K562 (cell line): ENCODE results near the gene VASH2. TPM values are rescaled to one million over a fixed set of nuclear protein-coding genes. Genes with fewer than 3 reads are reported as not detected.

Experiments
- ATAC-seq: fragments of 200-7000 bp; cut with Tn5 transposase; 3 replicates; pipeline ENCODE4 v1.9.1; 2020; ENCODE audit warnings: moderate library complexity
- BruUV-seq: library from RNA; stranded (reverse); fragments of 400-500 nt; replicated peaks from 2 replicates; lab custom pipeline; 2021; lab: Mats Ljungman, UMichigan
- CTCF ChIA-PET: fragments of 300-600 bp; formaldehyde crosslinking; extraction: SDS; loops from one replicate; lab custom pipeline; 2021; ENCODE audit warnings: low intra/inter-chr PET ratio; lab: Yijun Ruan, JAX
- POLR2A ChIA-PET: fragments of 300-600, 350-650 bp; sonication (Branson Sonifier 250); formaldehyde crosslinking; extraction: SDS; loops from one replicate; lab custom pipeline; 2021; ENCODE audit warnings: antibody characterized with exemption, inconsistent platforms; lab: Yijun Ruan, JAX
- DNase-seq, 4 experiments: peaks; one replicate each; pipeline versions ENCODE4 v3.0.0 to v3.0.0-alpha.2; 2011 to 2018; ENCODE audit warnings: low spot score in 3 of 4, mixed read lengths in 3 of 4; ENCODE audit errors: extremely low read depth in 1 of 4
- FAIRE-seq: peaks from 2 replicates; lab custom pipeline; 2011; peaks lifted over from hg19 to GRCh38; lab: Jason Lieb, UNC
- H2AFZ ChIP-seq: 2 replicates; pipeline ENCODE4 v1.6.0; 2011; ENCODE audit warnings: low read depth, low read length, control low read depth, inconsistent platforms
- H3K27ac ChIP-seq: fragments of 200-600 bp; 3 replicates; pipeline ENCODE4 v1.8.0; 2011; ENCODE audit warnings: low read depth, mild to moderate bottlenecking, control low read depth, inconsistent platforms, low read length, moderate library complexity, mixed read lengths; ENCODE audit errors: extremely low read depth
- H3K27me3 ChIP-seq, 2 experiments: fragments of 300-600 bp in 1 of 2; 2 replicates in 1 of 2; 3 replicates in 1 of 2; pipeline versions ENCODE4 v1.6.0 to v1.8.0; 2011; ENCODE audit warnings: inconsistent platforms in 2 of 2, low read length in 2 of 2, mild to moderate bottlenecking in 1 of 2, mixed read lengths in 1 of 2, moderate library complexity in 1 of 2; ENCODE audit not compliant: control insufficient read depth in 2 of 2, insufficient read depth in 2 of 2
- H3K36me3 ChIP-seq: fragments of 300-600 bp; 3 replicates; pipeline ENCODE4 v1.8.0; 2011; ENCODE audit warnings: mild to moderate bottlenecking, low read length, inconsistent platforms; ENCODE audit not compliant: control insufficient read depth, insufficient read depth
- H3K4me1 ChIP-seq, 2 experiments: fragments of 200-600 bp in 1 of 2; replicated peaks in 1 of 2; 2 replicates in 1 of 2; 3 replicates in 1 of 2; pipeline versions ENCODE4 v1.5.1 to v1.8.0; 2011; ENCODE audit warnings: inconsistent platforms in 2 of 2, low read length in 2 of 2, mild to moderate bottlenecking in 1 of 2, mixed read lengths in 1 of 2, moderate library complexity in 1 of 2; ENCODE audit not compliant: control insufficient read depth in 2 of 2, insufficient read depth in 2 of 2
- H3K4me2 ChIP-seq: 2 replicates; pipeline ENCODE4 v1.6.1; 2011; ENCODE audit warnings: low read length, control low read depth, inconsistent platforms, mixed read lengths; ENCODE audit not compliant: insufficient read depth
- H3K4me3 ChIP-seq: fragments of 200-600 bp; sonication (generic), shearing (Covaris generic); 2 replicates; pipeline ENCODE4 v1.5.1; 2016; ENCODE audit warnings: control low read depth, inconsistent platforms
- H3K79me2 ChIP-seq: fragments of 200-600 bp; 3 replicates; pipeline ENCODE4 v1.8.0; 2011; ENCODE audit warnings: low read length, inconsistent platforms; ENCODE audit not compliant: control insufficient read depth, insufficient read depth
- H3K9ac ChIP-seq, 2 experiments: 2 replicates each; pipeline versions ENCODE4 v1.6.0 to v1.6.1; 2011; ENCODE audit warnings: low read depth in 2 of 2, low read length in 2 of 2, control low read depth in 1 of 2, inconsistent platforms in 1 of 2, mild to moderate bottlenecking in 1 of 2, mixed read lengths in 1 of 2; ENCODE audit not compliant: insufficient read depth in 1 of 2
- H3K9me1 ChIP-seq: one replicate; pipeline ENCODE4 v1.6.0; 2011; ENCODE audit warnings: inconsistent platforms, mild to moderate bottlenecking, low read length, moderate library complexity; ENCODE audit not compliant: control insufficient read depth, insufficient read depth
- H3K9me3 ChIP-seq: replicated peaks from 2 replicates; pipeline ENCODE4 v1.5.1; 2011; ENCODE audit warnings: low read depth, low read length, inconsistent platforms; ENCODE audit not compliant: control insufficient read depth, insufficient read depth
- H4K20me1 ChIP-seq: replicated peaks from 2 replicates; pipeline ENCODE4 v1.6.1; 2011; ENCODE audit warnings: low read length, inconsistent platforms, mixed read lengths; ENCODE audit not compliant: control insufficient read depth, insufficient read depth
- ADNP ChIP-seq: fragments of 200-800 bp; sonication (Bioruptor generic); IDR thresholded peaks from 2 replicates; pipeline ENCODE4 v1.6.1; 2016; ENCODE audit warnings: missing genetic modification characterization, missing compliant biosample characterization
- ARHGAP35 ChIP-seq: fragments of 450-650 bp; IDR thresholded peaks from 2 replicates; pipeline ENCODE4 v1.6.1; 2018; ENCODE audit not compliant: partially characterized antibody
- ATF3 ChIP-seq, 2 experiments: fragments of 450-650 bp in 1 of 2; sonication (generic) in 1 of 2; formaldehyde crosslinking in 1 of 2; IDR thresholded peaks in 1 of 2; conservative IDR thresholded peaks in 1 of 2; 2 replicates each; pipeline versions ENCODE4 v1.6.1 to v1.8.1; 2016 to 2023; ENCODE audit warnings: mild to moderate bottlenecking in 2 of 2, moderate library complexity in 2 of 2, inconsistent platforms in 1 of 2, missing genetic modification reagents in 1 of 2
- BRF1 ChIP-seq: IDR thresholded peaks from 3 replicates; pipeline ENCODE4 v1.6.1; 2011; ENCODE audit warnings: borderline replicate concordance, mild to moderate bottlenecking; ENCODE audit not compliant: insufficient read length; ENCODE audit errors: extremely low read depth
- CBFA2T2 ChIP-seq: fragments of 450-650 bp; conservative IDR thresholded peaks from 2 replicates; pipeline ENCODE4 v1.6.1; 2017; ENCODE audit warnings: mild to moderate bottlenecking
- GATA2 ChIP-seq: sonication (generic); formaldehyde crosslinking; IDR thresholded peaks from 2 replicates; pipeline ENCODE4 v1.4.0; 2020; ENCODE audit warnings: mild to moderate bottlenecking, missing genetic modification reagents
- MEF2D ChIP-seq: conservative IDR thresholded peaks from 2 replicates; pipeline ENCODE4 v1.6.1; 2016; ENCODE audit warnings: low read depth, missing genetic modification characterization, missing compliant biosample characterization
- NFATC3 ChIP-seq: fragments of 450-650 bp; IDR thresholded peaks from 2 replicates; pipeline ENCODE4 v1.6.1; 2017; ENCODE audit warnings: mild to moderate bottlenecking
- NFIX ChIP-seq: fragments of 250-450 bp; sonication (Bioruptor Pico); IDR thresholded peaks from 2 replicates; pipeline ENCODE4 v1.4.0; 2020; ENCODE audit warnings: low read depth, mild to moderate bottlenecking, moderate library complexity
- STAT5B ChIP-seq: fragments of 250-450 bp; sonication (Bioruptor Pico); IDR thresholded peaks from 2 replicates; pipeline ENCODE4 v1.8.0; 2021; ENCODE audit warnings: mild to moderate bottlenecking, inconsistent platforms
- ZBTB33 ChIP-seq: sonication (generic); formaldehyde crosslinking; IDR thresholded peaks from 2 replicates; pipeline ENCODE4 v1.8.1; 2023; ENCODE audit warnings: mild to moderate bottlenecking, missing genetic modification reagents
- ZNF707 ChIP-seq: fragments of 250-450 bp; sonication (Bioruptor Pico); conservative IDR thresholded peaks from 2 replicates; pipeline ENCODE4 v1.8.0; 2022; ENCODE audit warnings: inconsistent platforms, mild to moderate bottlenecking, moderate library complexity
- ZNF740 ChIP-seq, 3 experiments: fragments of 200-800 bp in 1 of 3; sonication (Bioruptor generic) in 1 of 3; sonication (generic) in 1 of 3; formaldehyde crosslinking in 1 of 3; IDR thresholded peaks; 2 replicates each; pipeline versions ENCODE4 v1.6.1 to v1.8.0; 2016 to 2022; ENCODE audit warnings: mild to moderate bottlenecking in 2 of 3, missing compliant biosample characterization in 2 of 3, missing genetic modification characterization in 2 of 3, missing genetic modification reagents in 1 of 3
- ZNF76 ChIP-seq: fragments of 250-450 bp; sonication (Bioruptor Pico); IDR thresholded peaks from 2 replicates; pipeline ENCODE4 v1.4.0; 2020; ENCODE audit warnings: mild to moderate bottlenecking, moderate library complexity, borderline replicate concordance
- WGBS: fragments of 100-300 bp; shearing (Covaris generic); methylation state at CpG from one replicate; pipeline ENCODE4 v1.1.6; 2016; ENCODE audit warnings: low coverage, mixed read lengths; ENCODE audit not compliant: insufficient coverage; ENCODE audit errors: missing lambda C conversion rate; 5-methylcytosine and 5-hydroxymethylcytosine counted together
- in situ Hi-C: fragments of 300-500 bp; cut with MboI; formaldehyde crosslinking; loops from 4 replicates; pipeline ENCODE4 v1.15.0; 2018; ENCODE audit warnings: inconsistent platforms, mixed read lengths
- intact Hi-C: fragments of 100-400 bp; cut with micrococcal nuclease; formaldehyde crosslinking; loops from 2 replicates; pipeline ENCODE4 v1.14.2; 2022
- polyA plus RNA-seq, 8 experiments: library from polyadenylated mRNA; depleted of rRNA in 4 of 8; stranded (reverse) in 5 of 8; unstranded in 3 of 8; fragments of >200 nt; fragmentation: Nextera tagmentation in 2 of 8; fragmentation: Illumina TruSeq in 1 of 8; extraction: Ambion mirVana in 2 of 8; extraction: Trizol in 1 of 8; gene quantifications; 2 replicates each; pipeline versions ENCODE4 v1.2.1 to v1.2.3, GENCODE V29; 2011 to 2014; ENCODE audit warnings: inconsistent platforms in 1 of 8, missing spikeins in 1 of 8
- total RNA-seq, 7 experiments: library from RNA; depleted of rRNA in 6 of 7; stranded (reverse); fragments of >200 nt in 6 of 7; fragmentation: Illumina TruSeq in 2 of 7; extraction: Trizol in 2 of 7; gene quantifications; 2 replicates each; pipeline versions ENCODE4 v1.2.1 to v1.2.3, GENCODE V29; 2011 to 2021; ENCODE audit warnings: low replicate concordance in 1 of 7

VASH2 gene
- total and polyA plus RNA-seq, 9 of the 15 experiments (the other 6 are each of a cell fraction or from before 2014, with no cell fraction given), result 0.04 to 0.40 (median 0.10) TPM; not detected in 1

GRCh38 chr1:212915245-212916091, 34.9 kb upstream of the VASH2 start:
- FAIRE-seq (peak; percentile 92), ATAC-seq (peak; percentile 78), DNase-seq (peak; percentile 60 to 70 (median 65))
- in situ Hi-C loops, result no loop called here
- peaks cover 11% of the 10 kb centered on the region in 2 experiments; a peak in 4 of 5 replicates for H3K4me1 ChIP-seq
- peak overlapping the region; percentile 80 for H2AFZ ChIP-seq
- H3K4me3 ChIP-seq, result no peak overlapping the region
- H4K20me1 ChIP-seq, result no peaks in the 10 kb centered on the region
- no TSS peak for BruUV-seq
- H3K9ac ChIP-seq, result no peak overlapping the region
- no peak overlapping the region; the same call in 1 of the 2 replicates for H3K4me2 ChIP-seq
- H3K27me3 ChIP-seq, result peaks cover 2 to 16% of the 10 kb centered on the region in 2 experiments; a peak in 3 of 5 replicates
- H3K9me3 ChIP-seq, result no peaks in the 10 kb centered on the region
- no peaks in the 10 kb centered on the region for H3K79me2 ChIP-seq
- WGBS, result 37% methylated on average over 13 of the region's 13 CpGs
- intact Hi-C loops, result loop anchor here (2.0 to 10.0 kb wide), 8 partner anchors 58 to 441 kb away; partner anchors contain the start of genes BATF3 and FLVCR1
- H3K27ac ChIP-seq, result no peak overlapping the region; the same call in 2 of the 3 replicates
- H3K9me1 ChIP-seq, result no peaks in the 10 kb centered on the region
- ChIA-PET CTCF (interaction anchor here (1.8 kb wide), 1 partner anchor 101 kb away, joined by 9 read pairs; no protein-coding TSS in a partner anchor), POLR2A (no interaction called here)
- no peaks in the 10 kb centered on the region for H3K36me3 ChIP-seq
- TF ChIP-seq MEF2D (tag) (no peak), ZNF76 (no peak), ARHGAP35 (no peak), CBFA2T2 (no peak), ADNP (tag) (no peak), NFIX (CRISPR knock-in tag) (peak; percentile 14; the same call in 1 of the 2 replicates), ZNF707 (CRISPR knock-in tag) (no peak), GATA2 (no peak), STAT5B (CRISPR knock-in tag) (no peak), ATF3 (IDR thresholded peaks at IDR 0.05) (0 out of 2 replicates have a peak, but pooled peaks have one; percentile 28), ATF3 (CRISPR knock-in tag; conservative IDR thresholded peaks at IDR 0.05) (no peak), BRF1 (no peak), ZNF740 (CRISPR knock-in tag; IDR thresholded peaks at IDR 0.05) (peak; percentile 39; the same call in 1 of the 2 replicates), ZNF740 (tag; IDR thresholded peaks at IDR 0.05) (no peak), NFATC3 (no peak), ZBTB33 (no peak)
